Brain pericyte (primary cell): ENCODE data around the gene AGFG1.

Experiments
- DNase-seq: peaks from one replicate; pipeline ENCODE4 v3.0.0-alpha.2; 2012; ENCODE audit warnings: low read depth, low spot score

Gene AGFG1

DNA sequence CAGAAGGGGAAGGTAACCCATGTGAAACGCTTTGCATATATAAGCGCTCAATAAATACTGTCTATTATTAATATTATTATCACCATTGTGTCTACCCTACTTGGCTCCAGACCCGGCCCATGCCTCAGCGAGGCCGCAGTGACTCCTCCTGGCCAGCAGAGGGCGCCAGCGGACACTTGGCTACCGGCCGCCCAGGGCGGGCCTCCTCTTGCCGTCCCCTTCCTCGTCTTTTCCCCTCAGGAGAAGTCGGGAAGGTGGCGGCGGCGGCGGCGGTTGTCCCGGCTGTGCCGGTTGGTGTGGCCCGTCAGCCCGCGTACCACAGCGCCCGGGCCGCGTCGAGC, at the start of gene AGFG1:
Gene AGFG1 (plus strand): TSS at position 233 of the 341 bp plus-strand sequence. CDS start 266 bp downstream, outside the sequence.
- peak; percentile 52 for DNase-seq

- no peak for DNase-seq
These were observed 48.1 kb upstream of the AGFG1 start for GRCh38 chr2:227423656-227424499.

GRCh38 chr2:227428731-227429285, 43.1 kb upstream of the AGFG1 start:
- DNase-seq, result no peak

DNA sequence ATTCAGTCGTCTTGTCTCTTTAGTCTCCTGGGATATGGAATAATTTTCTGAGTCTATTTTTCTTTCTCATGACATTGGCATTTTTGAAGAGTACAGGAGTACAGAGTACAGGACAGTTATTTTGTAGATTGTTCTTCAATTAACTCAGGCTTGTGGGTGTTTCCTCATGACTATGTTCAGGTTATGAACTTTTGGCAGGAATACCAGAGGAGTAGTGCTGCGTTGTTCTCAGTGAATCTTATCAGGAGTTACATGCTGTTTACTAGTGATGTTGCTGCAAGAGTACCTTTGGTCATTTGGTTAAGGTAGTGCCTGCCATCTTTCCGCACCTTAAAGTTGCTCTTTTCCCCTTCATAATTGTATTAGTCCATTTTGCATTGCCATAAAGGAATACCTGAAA, 41.3 kb upstream of the AGFG1 start:
- no peak for DNase-seq

DNA sequence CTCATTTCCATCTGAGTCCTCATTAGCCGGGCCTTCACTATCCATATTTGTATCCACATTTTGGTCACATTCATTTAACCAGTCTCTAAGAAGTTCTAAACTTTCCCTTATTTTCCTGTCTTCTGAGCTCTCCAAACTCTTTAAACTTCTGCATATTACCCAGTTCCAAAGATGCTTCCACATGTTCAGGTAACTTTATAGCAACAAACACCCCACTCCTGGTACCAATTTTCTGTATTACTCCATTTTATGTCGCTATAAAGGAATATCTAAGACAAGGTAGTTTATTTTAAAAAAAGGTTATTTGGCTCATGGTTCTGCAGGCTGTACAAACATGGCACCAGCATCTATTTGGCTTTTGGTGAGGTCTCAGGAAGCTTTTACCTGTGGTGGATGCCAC, 38.8 kb upstream of the AGFG1 start:
- DNase-seq, result no peak

DNA sequence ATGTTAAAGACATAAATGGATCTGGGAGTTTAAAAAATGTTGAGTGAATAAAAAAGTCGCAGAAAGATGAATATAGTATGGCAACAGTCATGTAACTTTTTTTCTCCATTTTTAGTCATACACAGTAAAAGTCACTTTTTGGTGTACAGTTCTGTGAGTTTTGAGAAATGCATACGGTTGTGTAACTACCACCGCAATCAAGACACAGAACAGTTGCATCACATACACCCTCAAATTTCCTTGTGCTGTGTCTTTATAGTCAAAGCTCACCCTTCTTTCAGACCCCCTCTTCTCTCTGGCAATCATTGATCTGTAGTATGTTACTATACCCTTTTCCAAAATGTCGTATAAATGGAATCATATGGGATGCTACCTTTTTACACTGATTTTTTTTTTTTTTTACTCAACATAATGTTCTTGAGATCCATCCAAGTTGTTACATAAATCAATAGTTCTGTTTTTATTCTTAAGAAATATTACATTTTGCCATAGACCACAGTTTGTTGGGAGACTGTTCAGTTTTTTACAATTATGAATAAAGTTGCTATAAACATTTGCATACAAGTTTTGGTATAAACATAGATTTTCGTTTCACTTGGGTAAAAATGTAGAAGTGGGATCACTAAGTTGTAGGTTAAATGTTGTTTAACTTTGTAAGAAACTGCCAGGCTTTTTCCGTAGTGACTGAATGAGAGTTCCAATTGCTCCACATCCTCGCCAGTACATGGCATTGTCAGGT, 35.4 kb upstream of the AGFG1 start:
- DNase-seq, result no peak

- no peak for DNase-seq
These were observed 32.7 kb upstream of the AGFG1 start for GRCh38 chr2:227439214-227439613.

- no peak for DNase-seq
These were observed 29.3 kb upstream of the AGFG1 start for GRCh38 chr2:227442639-227443038.

DNA sequence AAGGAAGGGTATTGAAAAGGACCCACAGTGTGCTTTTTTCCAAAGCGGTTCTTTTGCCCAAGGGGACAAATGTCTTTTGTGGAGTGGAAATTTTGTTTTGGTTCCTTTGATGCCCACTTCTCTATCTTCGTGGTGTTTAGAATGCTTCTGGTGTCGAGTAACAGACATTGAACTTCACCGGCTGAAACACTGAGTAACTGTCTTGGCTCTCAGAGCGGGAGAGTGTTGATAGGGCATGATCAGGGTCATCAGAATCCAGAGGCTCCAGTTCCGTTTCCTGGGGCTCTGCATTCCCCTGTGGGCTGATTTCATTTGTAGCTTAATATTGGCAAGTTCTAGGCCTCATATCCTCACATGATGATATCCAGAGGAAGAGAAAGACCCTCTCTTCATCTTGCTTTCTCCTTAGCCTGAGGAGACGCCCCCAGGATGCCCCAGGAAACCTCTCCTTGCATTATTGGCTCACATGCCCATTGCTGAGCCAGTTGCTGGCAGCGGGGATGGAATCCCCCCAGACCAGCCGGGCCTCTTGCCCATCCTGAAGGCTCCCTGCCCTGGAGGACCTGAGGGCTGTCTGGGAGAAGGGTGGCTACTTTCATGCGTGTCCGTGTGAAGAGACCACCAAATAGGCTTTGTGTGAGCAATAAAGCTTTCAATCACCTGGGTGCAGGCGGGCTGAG, 27.9 kb upstream of the AGFG1 start:
- DNase-seq, result no peak

DNA sequence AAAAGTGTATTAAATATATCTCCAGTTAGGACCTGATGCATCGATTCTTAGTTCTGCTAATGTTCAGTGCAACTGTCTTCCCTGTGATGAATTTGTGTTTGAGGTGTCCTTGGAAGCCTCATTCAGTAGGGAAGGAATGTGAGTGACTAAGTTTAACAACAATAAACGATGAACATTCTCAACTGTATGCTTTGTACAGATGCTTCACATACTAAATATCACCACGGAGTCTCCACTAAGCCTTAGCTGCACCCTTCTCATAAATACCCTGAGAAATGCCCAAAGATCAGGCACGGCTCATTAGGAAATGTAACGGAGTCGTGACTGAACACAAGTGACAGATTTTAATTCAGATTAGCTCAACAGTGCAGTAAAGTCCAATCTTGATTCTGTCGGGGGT, 24.4 kb upstream of the AGFG1 start:
- DNase-seq, result no peak

DNA sequence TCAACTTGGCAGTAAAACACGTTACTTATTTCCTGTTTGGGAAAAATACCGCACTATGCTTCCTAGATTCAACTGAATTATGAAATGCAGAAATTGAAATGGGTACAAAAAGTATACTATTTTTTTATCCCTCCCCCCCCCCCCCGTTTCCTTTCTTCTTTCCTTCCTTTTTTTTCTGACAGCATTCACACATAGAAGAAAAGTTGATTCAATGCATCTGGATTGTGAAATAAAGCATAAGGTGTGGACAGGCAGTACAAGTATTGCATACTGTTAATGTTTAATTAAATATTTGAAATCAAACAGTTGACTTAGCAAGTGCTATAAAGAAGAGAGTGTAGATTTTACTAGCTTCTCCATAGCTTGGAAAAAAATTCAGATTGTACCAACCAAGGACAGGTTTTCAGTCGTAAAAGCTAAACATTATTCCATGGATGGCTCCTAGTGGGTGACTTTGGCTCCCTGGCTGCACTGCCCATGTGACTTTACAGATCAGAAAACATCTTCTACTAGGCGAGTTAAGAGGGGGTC, 21.6 kb upstream of the AGFG1 start:
- no peak for DNase-seq

DNA sequence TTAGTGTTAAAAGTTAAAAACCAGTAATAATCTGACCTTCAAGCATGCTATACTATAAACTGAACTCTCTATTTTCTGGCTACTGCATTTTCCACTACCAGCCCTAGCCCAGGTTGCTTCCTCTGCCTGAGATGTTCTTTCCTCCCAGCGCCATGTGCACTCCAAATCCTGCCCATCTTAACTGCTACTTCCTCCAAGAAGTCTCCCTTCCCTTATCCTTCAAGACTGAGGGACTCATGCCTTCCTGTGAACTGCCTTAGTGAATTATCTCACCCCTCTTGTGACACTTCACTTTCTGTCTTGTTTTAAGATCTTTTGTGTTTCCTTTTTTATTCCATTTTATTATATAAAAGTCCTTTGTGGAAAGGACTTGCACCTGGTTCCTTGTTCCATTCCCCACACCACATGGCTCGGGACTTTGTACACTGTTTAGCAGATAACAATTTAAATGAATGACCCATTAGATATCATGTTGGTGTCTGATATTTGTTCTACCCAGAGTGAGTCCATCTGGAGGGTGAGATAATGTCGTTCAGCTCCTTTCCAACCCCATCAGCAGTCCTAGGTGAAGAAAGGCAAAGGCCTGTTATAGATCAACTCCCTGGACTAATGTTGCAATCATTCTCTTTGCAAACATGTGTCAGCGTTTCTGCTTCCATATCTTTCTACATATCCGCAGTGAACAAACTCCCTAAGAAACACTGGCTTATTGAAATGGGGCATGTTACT, 20.9 kb upstream of the AGFG1 start:
- no peak for DNase-seq

DNA sequence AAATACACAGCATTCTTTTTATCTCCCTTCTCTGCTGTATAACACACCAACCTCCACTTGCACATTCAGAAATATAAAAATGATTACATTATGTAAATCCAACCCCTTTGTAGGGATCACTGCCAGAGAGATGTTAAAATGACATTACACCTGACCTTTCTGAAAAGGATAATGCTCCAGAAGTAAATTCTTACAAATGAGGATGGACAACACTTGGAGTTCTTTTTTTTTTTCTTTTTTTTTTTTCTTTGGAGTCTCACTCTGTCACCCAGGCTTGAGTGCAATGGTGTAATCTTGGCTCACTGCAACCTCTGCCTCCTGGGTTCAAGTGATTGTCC, 20.3 kb upstream of the AGFG1 start:
- no peak for DNase-seq

- DNase-seq, result no peak
These were observed 18.1 kb upstream of the AGFG1 start for GRCh38 chr2:227453810-227454209.

GRCh38 chr2:227454323-227454860, 17.6 kb upstream of the AGFG1 start:
- no peak for DNase-seq

DNA sequence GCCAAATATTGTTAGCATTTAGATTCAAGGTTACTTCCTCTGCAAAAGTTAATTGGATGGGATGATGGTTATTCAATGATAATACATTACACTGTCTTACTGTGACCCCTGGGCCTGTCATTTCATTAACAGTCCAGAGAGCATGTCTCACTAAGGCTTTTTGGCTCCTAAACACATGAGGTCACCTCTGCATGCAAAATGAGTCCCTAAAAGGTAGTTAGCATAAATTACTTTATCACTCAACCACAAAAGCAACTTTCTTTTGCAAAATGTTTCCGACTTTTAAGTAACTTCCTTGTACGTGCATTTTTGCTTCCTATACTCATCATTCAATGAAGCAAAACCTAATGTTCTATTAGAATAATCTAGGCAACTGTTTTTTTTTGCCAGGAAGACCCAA, 16.8 kb upstream of the AGFG1 start:
- no peak for DNase-seq

DNA sequence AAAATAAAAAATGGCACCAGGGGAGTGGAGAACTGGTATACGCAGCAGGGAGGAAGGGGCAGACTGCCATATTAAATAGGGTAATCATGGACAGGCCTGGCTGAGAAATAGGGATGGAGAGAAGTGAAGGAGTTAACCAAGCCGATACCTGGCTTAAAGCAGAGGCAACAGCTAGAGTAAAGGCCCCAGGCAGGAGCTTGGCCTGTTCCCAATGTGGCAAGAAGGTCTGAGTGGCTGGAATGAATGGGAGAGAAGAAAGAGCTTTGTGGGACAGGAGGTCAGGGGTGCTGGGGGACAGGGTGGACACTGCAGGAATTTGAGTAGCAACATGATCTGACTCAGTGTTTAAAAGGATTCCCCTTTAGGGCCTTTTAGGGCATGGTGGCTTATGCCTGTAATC, 15.9 kb upstream of the AGFG1 start:
- no peak for DNase-seq

DNA sequence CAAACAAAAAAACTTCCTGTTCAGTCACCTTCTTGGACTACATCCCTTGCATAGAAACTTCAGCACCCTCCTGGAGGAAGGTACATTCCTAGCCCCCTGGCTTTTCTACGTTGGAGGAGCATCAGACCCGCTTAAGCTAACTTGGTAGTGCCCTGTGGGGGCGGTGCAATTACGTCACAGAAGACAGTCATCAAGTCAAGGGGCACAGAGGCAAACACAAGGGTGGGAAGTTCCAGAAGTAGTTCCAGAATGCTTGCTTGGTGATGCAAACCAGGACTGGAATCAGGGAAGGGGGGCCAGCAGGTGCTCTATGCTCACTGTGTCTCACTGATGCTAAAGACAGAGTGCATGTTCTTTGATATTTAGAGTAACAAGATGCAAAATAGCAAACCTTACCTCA, 15.2 kb upstream of the AGFG1 start:
- DNase-seq, result no peak

- no peak for DNase-seq
These were observed 11.9 kb upstream of the AGFG1 start for GRCh38 chr2:227460070-227460485.

DNA sequence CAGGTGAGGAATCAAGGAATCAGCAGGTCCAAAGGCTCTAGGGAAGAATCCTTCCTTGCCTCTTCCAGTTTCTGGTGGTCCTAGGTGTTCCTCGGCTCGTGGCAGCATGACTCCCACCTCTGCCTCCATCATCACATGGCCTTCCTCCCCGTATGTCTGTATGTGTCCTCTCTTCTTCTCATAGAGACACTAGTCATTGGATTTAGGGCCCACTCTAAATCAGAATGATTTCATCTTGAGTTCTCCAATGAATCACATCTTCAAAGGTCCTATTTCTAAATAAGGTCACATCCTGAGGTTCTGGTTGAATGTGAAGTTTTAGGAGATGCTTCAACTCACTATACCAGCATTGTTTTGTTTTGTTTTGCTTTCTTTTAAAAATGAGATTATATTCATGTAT, 11.1 kb upstream of the AGFG1 start:
- DNase-seq, result no peak

- DNase-seq, result no peak
These were observed 10.0 kb upstream of the AGFG1 start for GRCh38 chr2:227461811-227462461.
